Measurements from ENCODE around the gene ATP11A.
"Not testable (repeated sequence)": the region's sequence is repeated elsewhere in the genome, so short reads cannot be mapped to it uniquely, and the experiment has no call there.

ATP11A gene

GRCh38 chr13:112857914-112858490 lies 168.2 kb downstream of the ATP11A start:
- Histone ChIP-seq H3K27ac (ENCODE audit: insufficient read depth, low read depth, low read length, poor library complexity, severe bottlenecking) (no peak overlapping the region), H3K27me3 (ENCODE audit: control insufficient read depth, insufficient read depth, low read length, poor library complexity, severe bottlenecking) (no peaks in the 10 kb centered on the region), H3K4me1 (ENCODE audit: control insufficient read depth, insufficient read depth, low read length) (no peaks in the 10 kb centered on the region), H3K36me3 (ENCODE audit: control insufficient read depth, insufficient read depth, low read length) (peaks cover 16% of the 10 kb centered on the region), H3K4me3 (ENCODE audit: insufficient read depth, low read depth, low read length) (no peak overlapping the region), H3K9me3 (ENCODE audit: control insufficient read depth, low read length) (no peaks in the 10 kb centered on the region)
- 95 to 96% methylated on average over 20 of the region's 20 CpGs for WGBS, 2 experiments

GRCh38 chr13:112859128-112859816 lies 169.4 kb downstream of the ATP11A start:
- Histone ChIP-seq H3K36me3 (ENCODE audit: control insufficient read depth, insufficient read depth, low read length) (peaks cover 16% of the 10 kb centered on the region), H3K4me3 (ENCODE audit: insufficient read depth, low read depth, low read length) (no peak overlapping the region), H3K27ac (ENCODE audit: insufficient read depth, low read depth, low read length, poor library complexity, severe bottlenecking) (no peak overlapping the region), H3K4me1 (ENCODE audit: control insufficient read depth, insufficient read depth, low read length) (no peaks in the 10 kb centered on the region), H3K9me3 (ENCODE audit: control insufficient read depth, low read length) (no peaks in the 10 kb centered on the region), H3K27me3 (ENCODE audit: control insufficient read depth, insufficient read depth, low read length, poor library complexity, severe bottlenecking) (no peaks in the 10 kb centered on the region)
- 92 to 94% methylated on average over 22 of the region's 22 CpGs for WGBS, 2 experiments

GRCh38 chr13:112859817-112860190 lies 170.0 kb downstream of the ATP11A start:
- H3K4me1 ChIP-seq (ENCODE audit: control insufficient read depth, insufficient read depth, low read length) = no peaks in the 10 kb centered on the region
- H3K9me3 ChIP-seq (ENCODE audit: control insufficient read depth, low read length) = no peaks in the 10 kb centered on the region
- no peak overlapping the region for H3K4me3 ChIP-seq (ENCODE audit: insufficient read depth, low read depth, low read length)
- H3K36me3 ChIP-seq (ENCODE audit: control insufficient read depth, insufficient read depth, low read length) = peaks cover 16% of the 10 kb centered on the region
- H3K27ac ChIP-seq (ENCODE audit: insufficient read depth, low read depth, low read length, poor library complexity, severe bottlenecking) = no peak overlapping the region
- 92 to 93% methylated on average over 7 of the region's 7 CpGs for WGBS, 2 experiments
- no peaks in the 10 kb centered on the region for H3K27me3 ChIP-seq (ENCODE audit: control insufficient read depth, insufficient read depth, low read length, poor library complexity, severe bottlenecking)

- H3K27me3 ChIP-seq (ENCODE audit: control insufficient read depth, insufficient read depth, low read length, poor library complexity, severe bottlenecking) = no peaks in the 10 kb centered on the region
- no peak overlapping the region for H3K27ac ChIP-seq (ENCODE audit: insufficient read depth, low read depth, low read length, poor library complexity, severe bottlenecking)
- peaks cover 16% of the 10 kb centered on the region for H3K36me3 ChIP-seq (ENCODE audit: control insufficient read depth, insufficient read depth, low read length)
- no peak overlapping the region for H3K4me3 ChIP-seq (ENCODE audit: insufficient read depth, low read depth, low read length)
- WGBS, 2 experiments = 93 to 95% methylated on average over 32 of the region's 32 CpGs
- no peaks in the 10 kb centered on the region for H3K4me1 ChIP-seq (ENCODE audit: control insufficient read depth, insufficient read depth, low read length)
- H3K9me3 ChIP-seq (ENCODE audit: control insufficient read depth, low read length) = no peaks in the 10 kb centered on the region
Observed at GRCh38 chr13:112861876-112862615, 172.2 kb downstream of the ATP11A start.

GRCh38 chr13:112863356-112863755 lies 173.5 kb downstream of the ATP11A start:
- 96 to 97% methylated on average over 12 to 14 of the region's 17 CpGs for WGBS, 2 experiments
- not testable (repeated sequence) for H3K27ac ChIP-seq (ENCODE audit: insufficient read depth, low read depth, low read length, poor library complexity, severe bottlenecking); H3K36me3 ChIP-seq (ENCODE audit: control insufficient read depth, insufficient read depth, low read length); H3K9me3 ChIP-seq (ENCODE audit: control insufficient read depth, low read length); H3K27me3 ChIP-seq (ENCODE audit: control insufficient read depth, insufficient read depth, low read length, poor library complexity, severe bottlenecking); H3K4me3 ChIP-seq (ENCODE audit: insufficient read depth, low read depth, low read length); H3K4me1 ChIP-seq (ENCODE audit: control insufficient read depth, insufficient read depth, low read length)

- H3K9me3 ChIP-seq (ENCODE audit: control insufficient read depth, low read length); H3K27me3 ChIP-seq (ENCODE audit: control insufficient read depth, insufficient read depth, low read length, poor library complexity, severe bottlenecking); H3K4me3 ChIP-seq (ENCODE audit: insufficient read depth, low read depth, low read length); H3K4me1 ChIP-seq (ENCODE audit: control insufficient read depth, insufficient read depth, low read length); H3K36me3 ChIP-seq (ENCODE audit: control insufficient read depth, insufficient read depth, low read length); H3K27ac ChIP-seq (ENCODE audit: insufficient read depth, low read depth, low read length, poor library complexity, severe bottlenecking): not testable (repeated sequence)
- 86% methylated on average over 14 of the region's 14 CpGs for WGBS, 2 experiments
Observed at GRCh38 chr13:112865478-112865877, 175.6 kb downstream of the ATP11A start.

GRCh38 chr13:112867301-112867711 lies 177.5 kb downstream of the ATP11A start:
- WGBS, 2 experiments = 93% methylated on average over 18 of the region's 18 CpGs
- Histone ChIP-seq H3K36me3 (ENCODE audit: control insufficient read depth, insufficient read depth, low read length) (no peaks in the 10 kb centered on the region), H3K4me1 (ENCODE audit: control insufficient read depth, insufficient read depth, low read length) (no peaks in the 10 kb centered on the region), H3K27ac (ENCODE audit: insufficient read depth, low read depth, low read length, poor library complexity, severe bottlenecking) (no peak overlapping the region), H3K9me3 (ENCODE audit: control insufficient read depth, low read length) (no peaks in the 10 kb centered on the region), H3K27me3 (ENCODE audit: control insufficient read depth, insufficient read depth, low read length, poor library complexity, severe bottlenecking) (no peaks in the 10 kb centered on the region), H3K4me3 (ENCODE audit: insufficient read depth, low read depth, low read length) (no peak overlapping the region)

- Histone ChIP-seq H3K4me1 (ENCODE audit: control insufficient read depth, insufficient read depth, low read length) (no peaks in the 10 kb centered on the region), H3K27me3 (ENCODE audit: control insufficient read depth, insufficient read depth, low read length, poor library complexity, severe bottlenecking) (no peaks in the 10 kb centered on the region), H3K36me3 (ENCODE audit: control insufficient read depth, insufficient read depth, low read length) (no peaks in the 10 kb centered on the region), H3K27ac (ENCODE audit: insufficient read depth, low read depth, low read length, poor library complexity, severe bottlenecking) (no peak overlapping the region), H3K4me3 (ENCODE audit: insufficient read depth, low read depth, low read length) (no peak overlapping the region), H3K9me3 (ENCODE audit: control insufficient read depth, low read length) (no peaks in the 10 kb centered on the region)
- 96% methylated on average over 5 of the region's 5 CpGs for WGBS, 2 experiments
Observed at GRCh38 chr13:112868308-112868707, 178.5 kb downstream of the ATP11A start.

GRCh38 chr13:112869202-112870050 lies 179.6 kb downstream of the ATP11A start:
- no peaks in the 10 kb centered on the region for H3K27me3 ChIP-seq (ENCODE audit: control insufficient read depth, insufficient read depth, low read length, poor library complexity, severe bottlenecking)
- 89 to 91% methylated on average over 15 of the region's 15 CpGs for WGBS, 2 experiments
- no peak overlapping the region for H3K27ac ChIP-seq (ENCODE audit: insufficient read depth, low read depth, low read length, poor library complexity, severe bottlenecking)
- no peaks in the 10 kb centered on the region for H3K36me3 ChIP-seq (ENCODE audit: control insufficient read depth, insufficient read depth, low read length)
- no peaks in the 10 kb centered on the region for H3K9me3 ChIP-seq (ENCODE audit: control insufficient read depth, low read length)
- peaks cover 8% of the 10 kb centered on the region for H3K4me1 ChIP-seq (ENCODE audit: control insufficient read depth, insufficient read depth, low read length)
- H3K4me3 ChIP-seq (ENCODE audit: insufficient read depth, low read depth, low read length) = no peak overlapping the region

- Histone ChIP-seq H3K4me1 (ENCODE audit: control insufficient read depth, insufficient read depth, low read length) (peaks cover 8% of the 10 kb centered on the region), H3K27ac (ENCODE audit: insufficient read depth, low read depth, low read length, poor library complexity, severe bottlenecking) (no peak overlapping the region), H3K36me3 (ENCODE audit: control insufficient read depth, insufficient read depth, low read length) (no peaks in the 10 kb centered on the region), H3K9me3 (ENCODE audit: control insufficient read depth, low read length) (no peaks in the 10 kb centered on the region), H3K27me3 (ENCODE audit: control insufficient read depth, insufficient read depth, low read length, poor library complexity, severe bottlenecking) (no peaks in the 10 kb centered on the region), H3K4me3 (ENCODE audit: insufficient read depth, low read depth, low read length) (no peak overlapping the region)
- 86 to 89% methylated on average over 2 of the region's 2 CpGs for WGBS, 2 experiments
Observed at GRCh38 chr13:112870051-112870331, 180.2 kb downstream of the ATP11A start.
